Transverse colon (tissue), 4 donors: ENCODE results near the gene AJAP1. TPM values are rescaled to one million over a fixed set of nuclear protein-coding genes. Genes with fewer than 3 reads are reported as not detected.

Experiments used
- DNase-seq: peaks from one replicate; pipeline ENCODE4 v3.0.0-alpha.2; 2019
- H3K27ac ChIP-seq, 4 donors: fragments of 200-600 bp; sonication (generic); 2 replicates each; pipeline ENCODE4 v1.5.1; 2016 to 2018; ENCODE audit warnings: inconsistent platforms in 4 of 4
- H3K27me3 ChIP-seq: fragments of 200-600 bp; sonication (generic); 2 replicates; pipeline ENCODE4 v1.5.1; 2017; ENCODE audit warnings: inconsistent platforms
- H3K36me3 ChIP-seq, 4 donors: fragments of 200-600 bp; sonication (generic); 2 replicates each; pipeline ENCODE4 v1.5.1; 2017 to 2019; ENCODE audit warnings: inconsistent platforms in 4 of 4
- H3K4me1 ChIP-seq, 4 donors: fragments of 200-600 bp; sonication (generic); 2 replicates each; pipeline ENCODE4 v1.5.1; 2017 to 2020; ENCODE audit warnings: inconsistent platforms in 4 of 4
- H3K4me3 ChIP-seq, 4 donors: fragments of 200-600 bp; sonication (generic); 1 replicate in 1 of 4; 2 replicates in 3 of 4; pipeline versions ENCODE4 v1.5.1 to v1.6.1; 2017 to 2019; ENCODE audit warnings: inconsistent platforms in 4 of 4
- H3K9me3 ChIP-seq, 2 donors: fragments of 200-600 bp; sonication (generic); 2 replicates each; pipeline ENCODE4 v1.5.1; 2017 to 2019; ENCODE audit warnings: inconsistent platforms in 2 of 2
- EP300 ChIP-seq: sonication (generic); formaldehyde crosslinking; IDR thresholded peaks from one replicate; pipeline ENCODE4 v1.6.1; 2017; ENCODE audit warnings: antibody characterized with exemption, low read depth
- POLR2A ChIP-seq: fragments of 450-650 bp; IDR thresholded peaks from one replicate; pipeline ENCODE4 v1.6.1; 2016; ENCODE audit warnings: antibody characterized with exemption, mild to moderate bottlenecking, moderate library complexity
- POLR2AphosphoS5 ChIP-seq, 3 donors: sonication (generic); formaldehyde crosslinking; IDR thresholded peaks; one replicate each; pipeline ENCODE4 v1.6.1; 2016; ENCODE audit warnings: antibody characterized with exemption in 3 of 3
- WGBS, 2 donors: methylation state at CpG; one replicate each; pipeline ENCODE4 v1.1.5; 2018; ENCODE audit warnings: low coverage in 1 of 2; 5-methylcytosine and 5-hydroxymethylcytosine counted together
- in situ Hi-C, 4 donors: fragments of 200-750 bp; cut with MboI; loops; one replicate each; pipeline versions ENCODE4 v1.15.0 to v1.15.1; 2017; ENCODE audit warnings: low sequenced_read_pairs in 3 of 4, low pct_ligation_motif_present in 1 of 4, low pct_unique_long_range_greater_than_20kb in 1 of 4
- intact Hi-C: fragments of 100-400 bp; cut with DNase I; formaldehyde crosslinking; loops from one replicate; pipeline ENCODE4 v1.15.1; 2023; ENCODE audit warnings: low total_unique reads
- total RNA-seq, 4 donors: library from RNA; depleted of rRNA; stranded (reverse); fragments of >200 nt; gene quantifications; one replicate each; pipeline ENCODE4 v1.1.0, GENCODE V29; 2016
- TF ChIP-seq, protein P1 (sequence below), 5 experiments: fragments of 200-600 bp in 3 of 5; fragments of 450-650 bp in 2 of 5; sonication (generic) in 3 of 5; IDR thresholded peaks; 1 replicate in 2 of 5; 2 replicates in 3 of 5; pipeline ENCODE4 v1.5.1; 2016 to 2017; ENCODE audit warnings: antibody characterized with exemption in 5 of 5, inconsistent platforms in 3 of 5, mild to moderate bottlenecking in 2 of 5, moderate library complexity in 1 of 5

AJAP1 gene
- total RNA-seq, 4 donors from 2014 or later = 0.14 to 0.16 TPM; not detected in 2

DNA sequence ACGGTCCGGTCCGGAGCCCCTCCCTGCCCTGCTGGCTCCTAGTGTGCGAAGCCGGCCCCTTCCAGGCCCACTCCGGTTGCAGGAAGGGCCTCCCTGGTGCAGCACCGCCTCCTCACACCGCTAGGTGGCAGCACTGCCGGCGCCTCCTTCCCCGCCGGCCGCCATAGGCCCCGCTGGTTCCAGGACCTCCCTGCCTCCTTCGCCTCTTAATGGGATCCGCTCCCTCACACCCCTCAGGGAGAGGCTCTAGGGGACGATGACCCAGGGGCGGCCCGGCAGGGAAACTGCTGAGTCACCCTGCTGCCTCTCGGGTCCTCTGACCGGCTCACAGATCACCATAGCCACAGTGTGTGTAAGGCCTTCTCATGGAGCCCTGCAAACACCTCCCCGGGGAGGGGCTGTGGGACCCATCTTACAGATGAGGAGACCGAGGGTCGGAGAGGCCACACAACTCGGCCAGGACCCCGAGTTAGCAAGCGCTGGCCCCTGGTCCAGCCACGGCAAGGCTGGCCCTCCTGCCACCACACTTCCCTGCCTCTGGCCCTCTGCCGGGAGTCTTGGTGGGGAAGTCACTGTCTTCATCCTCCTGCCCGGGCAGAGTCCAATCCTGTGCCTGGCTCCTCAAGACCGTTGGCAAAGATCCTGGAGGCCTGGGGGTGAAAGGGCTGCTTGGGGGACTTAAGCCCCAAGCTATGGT lies 1.6 kb upstream of the AJAP1 start:
- Histone ChIP-seq H3K9me3 (no peaks in the 10 kb centered on the region), H3K27ac (no peak overlapping the region), H3K27me3 (peaks cover 67% of the 10 kb centered on the region), H3K36me3 (no peaks in the 10 kb centered on the region), H3K4me1 (peaks cover 0 to 10% (median 3%) of the 10 kb centered on the region in 4 donors), H3K4me3 (no peak overlapping the region)
- intact Hi-C loops (no loop called here), in situ Hi-C loops (no loop called here)
- peak; percentile 44 for DNase-seq
- TF ChIP-seq POLR2AphosphoS5 (IDR thresholded peaks at IDR 0.05) = no peak
- TF ChIP-seq, protein P1, sequence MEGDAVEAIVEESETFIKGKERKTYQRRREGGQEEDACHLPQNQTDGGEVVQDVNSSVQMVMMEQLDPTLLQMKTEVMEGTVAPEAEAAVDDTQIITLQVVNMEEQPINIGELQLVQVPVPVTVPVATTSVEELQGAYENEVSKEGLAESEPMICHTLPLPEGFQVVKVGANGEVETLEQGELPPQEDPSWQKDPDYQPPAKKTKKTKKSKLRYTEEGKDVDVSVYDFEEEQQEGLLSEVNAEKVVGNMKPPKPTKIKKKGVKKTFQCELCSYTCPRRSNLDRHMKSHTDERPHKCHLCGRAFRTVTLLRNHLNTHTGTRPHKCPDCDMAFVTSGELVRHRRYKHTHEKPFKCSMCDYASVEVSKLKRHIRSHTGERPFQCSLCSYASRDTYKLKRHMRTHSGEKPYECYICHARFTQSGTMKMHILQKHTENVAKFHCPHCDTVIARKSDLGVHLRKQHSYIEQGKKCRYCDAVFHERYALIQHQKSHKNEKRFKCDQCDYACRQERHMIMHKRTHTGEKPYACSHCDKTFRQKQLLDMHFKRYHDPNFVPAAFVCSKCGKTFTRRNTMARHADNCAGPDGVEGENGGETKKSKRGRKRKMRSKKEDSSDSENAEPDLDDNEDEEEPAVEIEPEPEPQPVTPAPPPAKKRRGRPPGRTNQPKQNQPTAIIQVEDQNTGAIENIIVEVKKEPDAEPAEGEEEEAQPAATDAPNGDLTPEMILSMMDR (IDR thresholded peaks at IDR 0.05) = peak; percentile 74 to 96 (median 96)
- 10 to 11% methylated on average over 7 to 22 of the region's 31 CpGs for WGBS, 2 donors

DNA sequence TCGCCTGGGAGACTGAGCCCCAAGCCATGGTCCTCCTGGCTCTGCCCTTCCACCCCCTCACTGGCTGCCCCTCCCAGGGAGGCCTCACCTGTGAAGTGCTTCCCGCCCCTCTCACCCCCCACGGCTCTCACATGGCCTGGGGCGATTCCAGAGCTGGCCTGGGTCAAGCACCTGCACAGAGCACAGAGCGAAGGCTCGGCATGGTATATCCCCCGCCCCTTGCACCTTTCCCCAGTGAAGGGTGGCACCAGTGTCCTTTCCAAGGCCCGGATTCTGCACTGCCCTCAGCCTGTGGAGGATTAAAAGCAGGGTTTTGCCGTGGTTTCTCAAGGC lies 1.1 kb upstream of the AJAP1 start:
- Histone ChIP-seq H3K4me1 (peaks cover 0 to 10% (median 3%) of the 10 kb centered on the region in 4 donors), H3K27me3 (peaks cover 72% of the 10 kb centered on the region), H3K4me3 (no peak overlapping the region), H3K9me3 (no peaks in the 10 kb centered on the region), H3K27ac (no peak overlapping the region), H3K36me3 (no peaks in the 10 kb centered on the region)
- intact Hi-C loops = no loop called here
- no peak for DNase-seq
- in situ Hi-C loops = no loop called here
- 39% methylated on average over 9 of the region's 9 CpGs; no CpG with 5 or more reads in 1 of the 2 donors for WGBS, 2 donors
- TF ChIP-seq POLR2AphosphoS5 (IDR thresholded peaks at IDR 0.05) = no peak
- no peak for TF ChIP-seq EP300
- TF ChIP-seq POLR2A = no peak
- TF ChIP-seq, protein P1 (IDR thresholded peaks at IDR 0.05) = no peak

DNA sequence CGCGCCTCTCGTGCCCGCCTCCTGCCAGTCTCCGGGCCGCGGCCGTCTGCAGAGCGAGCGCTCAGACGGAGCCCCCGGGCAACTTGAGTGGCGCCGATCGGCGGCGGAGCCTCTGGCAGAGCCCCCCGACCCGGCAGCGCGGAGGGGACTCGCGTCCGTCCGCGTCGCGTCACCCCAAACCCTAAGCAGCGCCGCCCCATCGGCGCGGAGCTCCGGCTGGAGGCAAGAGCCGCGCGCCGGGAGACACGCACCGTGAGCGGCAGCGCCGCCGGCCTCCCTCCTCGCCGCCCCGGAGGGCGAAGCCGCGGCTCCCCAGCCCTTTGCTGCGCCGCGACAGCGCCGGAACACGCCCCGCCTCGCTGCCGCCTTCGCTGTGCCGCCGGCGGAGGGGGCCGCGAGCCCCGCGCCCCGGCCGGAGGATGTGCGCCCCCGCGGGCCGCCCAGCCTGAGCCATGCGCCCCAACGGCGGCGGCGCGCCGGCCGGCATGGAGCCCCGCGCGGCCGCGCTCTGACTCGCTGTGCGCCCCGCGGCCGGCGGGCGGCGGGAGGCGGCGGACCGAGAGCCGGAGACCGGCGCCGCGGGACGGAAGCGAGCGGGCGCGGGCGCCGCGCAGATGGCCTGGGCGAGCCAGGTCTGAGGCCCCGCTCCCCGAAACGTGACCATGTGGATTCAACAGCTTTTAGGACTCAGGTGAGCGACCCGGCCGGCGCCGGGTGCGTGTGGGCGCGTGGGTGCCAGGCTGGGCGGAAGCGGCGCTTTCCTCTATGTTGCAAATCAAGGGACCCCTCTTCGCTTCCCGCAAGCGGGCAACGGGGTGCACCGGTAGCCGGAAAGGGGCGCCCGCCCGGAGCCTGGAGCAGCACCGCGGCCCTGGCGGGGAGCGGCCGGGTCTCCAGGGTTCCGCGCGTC lies 610 bp downstream of the AJAP1 start:
- H3K27me3 ChIP-seq = peaks cover 84% of the 10 kb centered on the region
- H3K4me1 ChIP-seq = peaks cover 0 to 10% (median 3%) of the 10 kb centered on the region in 4 donors
- intact Hi-C loops = no loop called here
- no peak for DNase-seq
- 11% methylated on average over 94 of the region's 142 CpGs; no CpG with 5 or more reads in 1 of the 2 donors for WGBS, 2 donors
- TF ChIP-seq, protein P1 (IDR thresholded peaks at IDR 0.05) = no peak
- TF ChIP-seq POLR2A = no peak
- TF ChIP-seq POLR2AphosphoS5 (IDR thresholded peaks at IDR 0.05) = no peak
- TF ChIP-seq EP300 = no peak
- H3K9me3 ChIP-seq = no peaks in the 10 kb centered on the region
- H3K27ac ChIP-seq = no peak overlapping the region
- H3K36me3 ChIP-seq = no peaks in the 10 kb centered on the region
- in situ Hi-C loops = no loop called here
- H3K4me3 ChIP-seq = peak overlapping the region in 2 of 4 donors; percentile 11 to 33
